ENCODE measurements around the gene TPRX1.

DNA sequence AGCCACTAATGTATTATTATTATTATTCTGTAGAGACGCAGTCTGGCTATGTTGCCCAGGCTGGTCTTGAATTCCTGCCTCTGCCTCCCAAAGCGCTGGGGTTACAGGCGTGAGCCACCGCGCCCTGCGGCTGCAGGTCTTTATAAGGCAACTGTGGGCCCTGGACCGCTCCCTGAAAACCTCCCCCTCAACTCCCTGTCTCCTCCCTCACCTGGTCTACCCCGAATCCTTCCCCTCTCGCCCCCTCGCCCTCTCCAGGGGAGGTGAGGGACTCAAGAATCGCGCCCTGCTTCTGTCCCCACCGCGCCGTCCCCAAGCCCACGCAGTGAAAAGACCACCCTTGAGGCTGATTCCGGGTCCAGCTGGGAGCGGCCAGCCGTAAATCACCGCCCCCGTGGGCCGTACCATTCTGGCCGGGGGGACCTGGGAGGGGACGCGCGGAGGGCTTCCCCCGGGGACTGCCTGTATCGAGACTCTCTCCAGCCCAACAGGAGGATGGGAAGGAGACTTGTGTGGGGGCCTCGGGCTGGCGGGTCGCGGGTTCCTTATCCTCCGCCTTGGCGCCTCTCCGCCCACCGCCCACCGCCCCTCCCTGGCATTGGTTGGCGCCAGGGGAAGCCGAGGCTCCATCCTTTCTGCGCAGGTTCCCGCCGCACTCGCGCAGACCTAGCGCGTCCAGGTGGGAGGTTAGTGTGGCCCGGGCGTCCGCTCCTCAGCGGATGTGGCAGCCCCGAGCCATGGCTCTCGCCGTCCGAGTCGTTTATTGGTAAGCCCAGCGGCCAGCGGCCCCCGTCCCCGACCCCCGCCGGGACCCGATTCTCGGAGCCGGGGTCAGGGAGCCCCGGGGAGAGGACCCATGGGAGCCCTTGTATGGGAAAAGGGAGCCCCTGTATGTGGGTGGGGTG, 26.1 kb downstream of the TPRX1 start, which contains the start of gene SELENOW:
- TF ChIP-seq POLR2A (IDR thresholded peaks at IDR 0.05) = peak; percentile 93
- TF ChIP-seq, protein P1, sequence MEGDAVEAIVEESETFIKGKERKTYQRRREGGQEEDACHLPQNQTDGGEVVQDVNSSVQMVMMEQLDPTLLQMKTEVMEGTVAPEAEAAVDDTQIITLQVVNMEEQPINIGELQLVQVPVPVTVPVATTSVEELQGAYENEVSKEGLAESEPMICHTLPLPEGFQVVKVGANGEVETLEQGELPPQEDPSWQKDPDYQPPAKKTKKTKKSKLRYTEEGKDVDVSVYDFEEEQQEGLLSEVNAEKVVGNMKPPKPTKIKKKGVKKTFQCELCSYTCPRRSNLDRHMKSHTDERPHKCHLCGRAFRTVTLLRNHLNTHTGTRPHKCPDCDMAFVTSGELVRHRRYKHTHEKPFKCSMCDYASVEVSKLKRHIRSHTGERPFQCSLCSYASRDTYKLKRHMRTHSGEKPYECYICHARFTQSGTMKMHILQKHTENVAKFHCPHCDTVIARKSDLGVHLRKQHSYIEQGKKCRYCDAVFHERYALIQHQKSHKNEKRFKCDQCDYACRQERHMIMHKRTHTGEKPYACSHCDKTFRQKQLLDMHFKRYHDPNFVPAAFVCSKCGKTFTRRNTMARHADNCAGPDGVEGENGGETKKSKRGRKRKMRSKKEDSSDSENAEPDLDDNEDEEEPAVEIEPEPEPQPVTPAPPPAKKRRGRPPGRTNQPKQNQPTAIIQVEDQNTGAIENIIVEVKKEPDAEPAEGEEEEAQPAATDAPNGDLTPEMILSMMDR (IDR thresholded peaks at IDR 0.05) = peak in 1 of 3 donors; percentile 12
